Sigmoid colon (tissue), 4 donors: ENCODE data around the gene GTPBP4.

Experiments
- CTCF ChIP-seq, 4 experiments: fragments of 450-650 bp in 3 of 4; fragments of 200-600 bp in 1 of 4; IDR thresholded peaks; one replicate each; pipeline ENCODE4 v1.5.1; 2016 to 2019; ENCODE audit warnings: antibody characterized with exemption in 4 of 4, mild to moderate bottlenecking in 3 of 4, moderate library complexity in 2 of 4
- EP300 ChIP-seq, 4 donors: sonication (generic); formaldehyde crosslinking; IDR thresholded peaks; one replicate each; pipeline ENCODE4 v1.6.1; 2017; ENCODE audit warnings: antibody characterized with exemption in 4 of 4
- POLR2A ChIP-seq, 2 donors: fragments of 450-650 bp; IDR thresholded peaks; one replicate each; pipeline ENCODE4 v1.6.1; 2016; ENCODE audit warnings: antibody characterized with exemption in 2 of 2, mild to moderate bottlenecking in 2 of 2, moderate library complexity in 2 of 2

GRCh38 chr10:972763-973162 is 15.5 kb upstream of the GTPBP4 start:
- TF ChIP-seq CTCF (IDR thresholded peaks at IDR 0.05) (no peak), EP300 (IDR thresholded peaks at IDR 0.05) (no peak), POLR2A (IDR thresholded peaks at IDR 0.05) (no peak)
